ENCODE data around the gene SPO11. TPM values are rescaled to one million over a fixed set of nuclear protein-coding genes. Genes with fewer than 3 reads are reported as not detected.
A peak's percentile ranks its signal among the peaks of the same experiment; 100 is the strongest.

Gene SPO11
- total and polyA plus RNA-seq, 2 experiments from 2014 or later, result not detected

- Histone ChIP-seq H3K4me1 (ENCODE audit: insufficient read depth) (no peaks in the 10 kb centered on the region), H4K20me1 (replicated peaks; ENCODE audit: insufficient read depth) (peaks cover 10% of the 10 kb centered on the region), H3K79me2 (replicated peaks; ENCODE audit: insufficient read depth) (no peaks in the 10 kb centered on the region), H3K36me3 (ENCODE audit: insufficient read depth) (0 out of 2 replicates have a peak, but pooled peaks cover 7% of the 10 kb centered on the region), H3K27me3 (ENCODE audit: insufficient read depth) (no peaks in the 10 kb centered on the region), H3K9me2 (ENCODE audit: insufficient read depth) (no peaks in the 10 kb centered on the region), H2AFZ (no peak overlapping the region), H3K4me2 (no peak overlapping the region), H3K4me3 (no peak overlapping the region), H3K27ac (ENCODE audit: low read depth) (no peak overlapping the region), H3F3A (replicated peaks; ENCODE audit: low read depth) (no peaks in the 10 kb centered on the region)
- ATAC-seq (peak; percentile 76), DNase-seq (ENCODE audit: low spot score) (peak; percentile 83)
- H3K4me1 Mint-ChIP-seq, result peaks cover 3% of the 10 kb centered on the region
- H3K4me3 Mint-ChIP-seq, result no peak overlapping the region
- H3K9me3 Mint-ChIP-seq, result no peaks in the 10 kb centered on the region
- no peak for TF ChIP-seq ZNF331 (CRISPR knock-in tag; IDR thresholded peaks at IDR 0.05; ENCODE audit: low read depth)
- TF ChIP-seq, protein P1, sequence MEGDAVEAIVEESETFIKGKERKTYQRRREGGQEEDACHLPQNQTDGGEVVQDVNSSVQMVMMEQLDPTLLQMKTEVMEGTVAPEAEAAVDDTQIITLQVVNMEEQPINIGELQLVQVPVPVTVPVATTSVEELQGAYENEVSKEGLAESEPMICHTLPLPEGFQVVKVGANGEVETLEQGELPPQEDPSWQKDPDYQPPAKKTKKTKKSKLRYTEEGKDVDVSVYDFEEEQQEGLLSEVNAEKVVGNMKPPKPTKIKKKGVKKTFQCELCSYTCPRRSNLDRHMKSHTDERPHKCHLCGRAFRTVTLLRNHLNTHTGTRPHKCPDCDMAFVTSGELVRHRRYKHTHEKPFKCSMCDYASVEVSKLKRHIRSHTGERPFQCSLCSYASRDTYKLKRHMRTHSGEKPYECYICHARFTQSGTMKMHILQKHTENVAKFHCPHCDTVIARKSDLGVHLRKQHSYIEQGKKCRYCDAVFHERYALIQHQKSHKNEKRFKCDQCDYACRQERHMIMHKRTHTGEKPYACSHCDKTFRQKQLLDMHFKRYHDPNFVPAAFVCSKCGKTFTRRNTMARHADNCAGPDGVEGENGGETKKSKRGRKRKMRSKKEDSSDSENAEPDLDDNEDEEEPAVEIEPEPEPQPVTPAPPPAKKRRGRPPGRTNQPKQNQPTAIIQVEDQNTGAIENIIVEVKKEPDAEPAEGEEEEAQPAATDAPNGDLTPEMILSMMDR (conservative IDR thresholded peaks at IDR 0.05; ENCODE audit: low read depth in 2 of 2), result peak; percentile 84 to 95
- TF ChIP-seq, protein P2, sequence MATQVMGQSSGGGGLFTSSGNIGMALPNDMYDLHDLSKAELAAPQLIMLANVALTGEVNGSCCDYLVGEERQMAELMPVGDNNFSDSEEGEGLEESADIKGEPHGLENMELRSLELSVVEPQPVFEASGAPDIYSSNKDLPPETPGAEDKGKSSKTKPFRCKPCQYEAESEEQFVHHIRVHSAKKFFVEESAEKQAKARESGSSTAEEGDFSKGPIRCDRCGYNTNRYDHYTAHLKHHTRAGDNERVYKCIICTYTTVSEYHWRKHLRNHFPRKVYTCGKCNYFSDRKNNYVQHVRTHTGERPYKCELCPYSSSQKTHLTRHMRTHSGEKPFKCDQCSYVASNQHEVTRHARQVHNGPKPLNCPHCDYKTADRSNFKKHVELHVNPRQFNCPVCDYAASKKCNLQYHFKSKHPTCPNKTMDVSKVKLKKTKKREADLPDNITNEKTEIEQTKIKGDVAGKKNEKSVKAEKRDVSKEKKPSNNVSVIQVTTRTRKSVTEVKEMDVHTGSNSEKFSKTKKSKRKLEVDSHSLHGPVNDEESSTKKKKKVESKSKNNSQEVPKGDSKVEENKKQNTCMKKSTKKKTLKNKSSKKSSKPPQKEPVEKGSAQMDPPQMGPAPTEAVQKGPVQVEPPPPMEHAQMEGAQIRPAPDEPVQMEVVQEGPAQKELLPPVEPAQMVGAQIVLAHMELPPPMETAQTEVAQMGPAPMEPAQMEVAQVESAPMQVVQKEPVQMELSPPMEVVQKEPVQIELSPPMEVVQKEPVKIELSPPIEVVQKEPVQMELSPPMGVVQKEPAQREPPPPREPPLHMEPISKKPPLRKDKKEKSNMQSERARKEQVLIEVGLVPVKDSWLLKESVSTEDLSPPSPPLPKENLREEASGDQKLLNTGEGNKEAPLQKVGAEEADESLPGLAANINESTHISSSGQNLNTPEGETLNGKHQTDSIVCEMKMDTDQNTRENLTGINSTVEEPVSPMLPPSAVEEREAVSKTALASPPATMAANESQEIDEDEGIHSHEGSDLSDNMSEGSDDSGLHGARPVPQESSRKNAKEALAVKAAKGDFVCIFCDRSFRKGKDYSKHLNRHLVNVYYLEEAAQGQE (IDR thresholded peaks at IDR 0.05; ENCODE audit: unreplicated experiment), result no peak
- no peak for TF ChIP-seq STAT1 (IDR thresholded peaks at IDR 0.05; ENCODE audit: unreplicated experiment)
- TF ChIP-seq EZH2phosphoT487 (IDR thresholded peaks at IDR 0.05; ENCODE audit: unreplicated experiment), result no peak
- TF ChIP-seq POLR2AphosphoS5 (IDR thresholded peaks at IDR 0.05; ENCODE audit: low read depth), result no peak
- TF ChIP-seq JUNB (IDR thresholded peaks at IDR 0.05; ENCODE audit: unreplicated experiment), result no peak
- peaks cover 34% of the 10 kb centered on the region for H3K36me3 Mint-ChIP-seq (ENCODE audit: low read depth)
- H3K27me3 Mint-ChIP-seq (ENCODE audit: insufficient read depth, low read depth, poor library complexity), result peaks cover 9% of the 10 kb centered on the region
- no peak overlapping the region; the same call in 1 of the 2 replicates for H3K27ac Mint-ChIP-seq
Observed at GRCh38 chr20:57381596-57382503, 52.2 kb downstream of the SPO11 start.

- Histone ChIP-seq H3K9me2 (ENCODE audit: insufficient read depth) (no peaks in the 10 kb centered on the region), H3K4me3 (no peak overlapping the region), H3K4me1 (ENCODE audit: insufficient read depth) (no peaks in the 10 kb centered on the region), H3K27ac (ENCODE audit: low read depth) (no peak overlapping the region), H3K79me2 (replicated peaks; ENCODE audit: insufficient read depth) (no peaks in the 10 kb centered on the region), H3K4me2 (no peak overlapping the region), H2AFZ (no peak overlapping the region), H4K20me1 (replicated peaks; ENCODE audit: insufficient read depth) (peaks cover 8% of the 10 kb centered on the region), H3K27me3 (ENCODE audit: insufficient read depth) (no peaks in the 10 kb centered on the region), H3K36me3 (ENCODE audit: insufficient read depth) (0 out of 2 replicates have a peak, but pooled peaks cover 3% of the 10 kb centered on the region), H3F3A (replicated peaks; ENCODE audit: low read depth) (no peaks in the 10 kb centered on the region)
- Mint-ChIP-seq H3K9me3 (no peaks in the 10 kb centered on the region), H3K27ac (no peak overlapping the region), H3K27me3 (ENCODE audit: insufficient read depth, low read depth, poor library complexity) (peaks cover 5% of the 10 kb centered on the region), H3K4me1 (peaks cover 3% of the 10 kb centered on the region), H3K36me3 (ENCODE audit: low read depth) (peaks cover 27% of the 10 kb centered on the region), H3K4me3 (no peak overlapping the region)
- DNase-seq (ENCODE audit: low spot score), result no peak
- no peak for ATAC-seq
- TF ChIP-seq, protein P1 (conservative IDR thresholded peaks at IDR 0.05; ENCODE audit: low read depth in 2 of 2), result no peak
- TF ChIP-seq EZH2phosphoT487 (IDR thresholded peaks at IDR 0.05; ENCODE audit: unreplicated experiment) (no peak), CREB1 (CRISPR knock-in tag; IDR thresholded peaks at IDR 0.05; ENCODE audit: low read depth) (no peak), NANOG (IDR thresholded peaks at IDR 0.05; ENCODE audit: borderline replicate concordance) (no peak), JUNB (IDR thresholded peaks at IDR 0.05; ENCODE audit: unreplicated experiment) (no peak)
Observed at GRCh38 chr20:57382516-57382915, 52.9 kb downstream of the SPO11 start.

Data from GM23338 (cell line).